ENCODE measurements around the gene AREL1.

GRCh38 chr14:74638066-74638465 lies 74.8 kb downstream of the AREL1 start:
- TF ChIP-seq POLR2A (IDR thresholded peaks at IDR 0.05) (no peak), CTCF (IDR thresholded peaks at IDR 0.05 in 8 of 11, conservative IDR thresholded peaks at IDR 0.05 in 3 of 11) (no peak), POLR2AphosphoS5 (IDR thresholded peaks at IDR 0.05) (no peak)
